WI38 (cell line): ENCODE results near the gene FAM163A.

Source experiments
- H3K4me3 ChIP-seq: 2 replicates; pipeline ENCODE4 v1.5.1; 2011; ENCODE audit warnings: low read depth, mild to moderate bottlenecking, control low read depth, low read length
- TF ChIP-seq, protein P1 (sequence below): IDR thresholded peaks from 2 replicates; pipeline ENCODE4 v1.5.1; 2012; ENCODE audit warnings: low read depth, mild to moderate bottlenecking, control low read depth, low read length

The FAM163A gene

DNA sequence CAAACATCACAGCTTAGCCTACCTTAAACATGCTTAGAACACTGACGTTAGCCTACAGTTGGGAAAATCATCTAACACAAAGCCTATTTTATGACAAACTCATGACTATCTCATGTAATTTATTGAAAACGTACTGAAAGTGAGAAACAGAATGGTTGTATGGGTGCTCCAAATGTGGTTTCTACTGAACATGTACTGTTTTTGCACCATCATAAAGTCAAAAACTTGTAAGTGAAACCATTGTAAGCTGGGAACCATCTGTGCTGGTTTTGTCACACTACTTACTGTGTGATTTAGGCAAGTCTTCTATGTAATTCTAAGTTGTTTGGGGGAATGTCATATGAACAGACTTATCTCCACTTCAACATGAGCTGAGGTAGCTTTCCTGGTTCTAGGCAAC lies 79.0 kb downstream of the FAM163A start:
- no peak overlapping the region for H3K4me3 ChIP-seq
- TF ChIP-seq, protein P1, sequence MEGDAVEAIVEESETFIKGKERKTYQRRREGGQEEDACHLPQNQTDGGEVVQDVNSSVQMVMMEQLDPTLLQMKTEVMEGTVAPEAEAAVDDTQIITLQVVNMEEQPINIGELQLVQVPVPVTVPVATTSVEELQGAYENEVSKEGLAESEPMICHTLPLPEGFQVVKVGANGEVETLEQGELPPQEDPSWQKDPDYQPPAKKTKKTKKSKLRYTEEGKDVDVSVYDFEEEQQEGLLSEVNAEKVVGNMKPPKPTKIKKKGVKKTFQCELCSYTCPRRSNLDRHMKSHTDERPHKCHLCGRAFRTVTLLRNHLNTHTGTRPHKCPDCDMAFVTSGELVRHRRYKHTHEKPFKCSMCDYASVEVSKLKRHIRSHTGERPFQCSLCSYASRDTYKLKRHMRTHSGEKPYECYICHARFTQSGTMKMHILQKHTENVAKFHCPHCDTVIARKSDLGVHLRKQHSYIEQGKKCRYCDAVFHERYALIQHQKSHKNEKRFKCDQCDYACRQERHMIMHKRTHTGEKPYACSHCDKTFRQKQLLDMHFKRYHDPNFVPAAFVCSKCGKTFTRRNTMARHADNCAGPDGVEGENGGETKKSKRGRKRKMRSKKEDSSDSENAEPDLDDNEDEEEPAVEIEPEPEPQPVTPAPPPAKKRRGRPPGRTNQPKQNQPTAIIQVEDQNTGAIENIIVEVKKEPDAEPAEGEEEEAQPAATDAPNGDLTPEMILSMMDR = no peak

DNA sequence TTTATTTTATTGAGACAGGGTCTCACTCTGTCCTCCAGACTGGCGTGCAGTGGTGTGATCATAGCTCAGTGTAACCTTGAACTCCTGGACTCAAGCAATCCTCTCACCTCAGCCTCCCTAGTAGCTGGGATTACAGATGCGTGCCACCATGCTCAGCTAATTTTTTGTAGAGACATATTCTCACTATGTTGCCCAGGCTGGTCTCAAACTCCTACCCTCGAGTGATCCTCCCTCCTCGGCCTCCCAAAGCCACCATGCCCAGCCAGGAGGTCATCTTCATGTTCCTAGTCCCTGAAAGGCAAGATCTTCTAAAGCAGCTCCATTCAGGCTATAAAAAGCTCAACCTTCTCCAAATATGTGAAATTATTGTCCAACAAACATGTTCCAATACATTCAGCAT lies 80.6 kb downstream of the FAM163A start:
- TF ChIP-seq, protein P1 = no peak
- no peak overlapping the region for H3K4me3 ChIP-seq

- TF ChIP-seq, protein P1 = no peak
- H3K4me3 ChIP-seq = no peak overlapping the region
Measured at GRCh38 chr1:179824265-179824664, 81.2 kb downstream of the FAM163A start.

DNA sequence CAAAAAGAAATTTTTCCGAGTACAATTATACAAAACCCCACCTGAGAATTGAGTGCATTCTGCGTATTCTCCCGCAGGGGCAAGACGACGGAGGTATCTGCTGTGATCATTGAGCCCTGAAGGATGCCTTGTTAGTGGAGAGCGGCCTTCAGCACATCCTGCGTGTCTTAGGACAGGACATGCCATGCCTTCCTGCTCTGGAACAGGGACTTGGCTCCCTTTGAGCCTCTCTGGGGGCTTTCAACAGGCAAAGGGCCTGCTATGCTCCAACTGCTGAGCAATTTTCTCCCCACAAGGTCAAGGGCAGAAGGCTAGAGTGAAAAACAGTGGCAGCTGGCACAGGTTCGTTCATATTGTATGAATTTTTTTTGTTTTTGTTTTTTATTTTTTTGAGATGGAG lies 82.1 kb downstream of the FAM163A start:
- H3K4me3 ChIP-seq = no peak overlapping the region
- TF ChIP-seq, protein P1 = no peak

GRCh38 chr1:179825798-179826460 lies 82.8 kb downstream of the FAM163A start:
- TF ChIP-seq, protein P1 = no peak
- H3K4me3 ChIP-seq = no peak overlapping the region

DNA sequence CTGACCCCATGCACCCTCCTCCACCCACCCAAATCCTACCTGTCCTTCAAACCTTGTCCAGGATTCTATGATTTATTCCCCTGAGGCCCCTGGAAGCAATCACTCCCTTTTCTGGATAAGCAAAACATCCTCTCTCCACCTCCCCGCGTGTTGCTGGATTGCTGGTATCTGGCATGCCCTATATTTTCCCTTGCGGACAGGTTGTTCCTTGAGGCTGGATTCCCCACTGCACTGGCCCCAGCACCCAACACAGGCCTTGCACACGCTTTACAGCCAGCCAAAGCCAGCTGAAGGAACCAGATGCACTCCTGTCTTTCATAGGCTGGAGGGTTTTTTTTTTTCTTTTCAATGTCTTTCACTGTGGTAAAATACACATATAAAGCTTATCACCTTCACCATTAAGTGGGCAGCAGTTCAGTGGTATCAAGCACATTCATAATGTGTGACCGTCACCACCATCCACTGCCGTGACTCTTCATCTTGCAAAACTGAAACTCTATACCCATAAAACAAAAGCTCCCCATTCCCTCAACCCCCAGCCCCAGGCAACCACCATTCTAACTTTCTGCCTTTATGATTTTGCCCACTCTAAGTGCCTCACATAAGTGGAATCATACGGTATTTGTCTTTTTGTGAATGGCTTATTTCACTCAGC lies 83.7 kb downstream of the FAM163A start:
- TF ChIP-seq, protein P1 = no peak
- no peak overlapping the region for H3K4me3 ChIP-seq

DNA sequence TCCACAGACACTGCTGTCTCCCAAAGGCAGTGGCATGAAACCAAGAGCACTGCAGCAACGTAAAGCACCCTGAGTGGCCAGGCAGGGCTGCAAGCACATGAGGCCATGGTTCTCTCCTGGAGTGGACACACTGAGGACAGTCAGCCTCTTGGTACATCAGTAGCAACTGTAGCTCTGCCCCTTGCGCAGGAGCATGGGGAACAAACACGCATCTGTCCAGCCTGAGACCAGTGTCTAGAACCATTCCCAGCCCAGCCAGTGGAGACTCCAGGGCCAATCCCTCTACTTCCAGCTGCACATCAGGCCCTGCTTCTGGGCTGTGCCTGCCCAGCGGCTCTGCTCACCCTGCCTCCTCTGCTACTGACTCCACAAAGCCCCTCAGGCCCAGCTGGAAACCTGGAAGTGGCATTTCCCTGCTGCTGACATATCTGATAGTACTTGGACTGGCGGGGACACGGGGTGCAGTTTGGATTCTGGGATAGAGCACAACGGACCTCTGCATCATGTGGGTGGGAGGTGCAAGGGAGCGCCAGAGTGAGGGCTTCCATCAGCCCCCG lies 85.5 kb downstream of the FAM163A start:
- TF ChIP-seq, protein P1 = no peak
- no peak overlapping the region for H3K4me3 ChIP-seq
